Neural crest cell (in vitro differentiated cells): ENCODE data around the gene PPP2R2D. TPM values are rescaled to one million over a fixed set of nuclear protein-coding genes. Genes with fewer than 3 reads are reported as not detected.

Experiments
- DNase-seq: peaks from one replicate; pipeline ENCODE4 v3.0.0; 2021; ENCODE audit warnings: low read depth, mixed read lengths, low spot score
- H3K27ac Mint-ChIP-seq: one replicate; pipeline ENCODE4 v1.8.0; 2021; ENCODE audit warnings: mild to moderate bottlenecking, mixed read lengths; ENCODE audit not compliant: unreplicated experiment
- H3K27me3 Mint-ChIP-seq: 2 replicates; pipeline ENCODE4 v1.8.0; 2021; ENCODE audit warnings: low read depth, mild to moderate bottlenecking, mixed read lengths
- H3K36me3 Mint-ChIP-seq: 2 replicates; pipeline ENCODE4 v1.8.0; 2021; ENCODE audit warnings: low read depth, mild to moderate bottlenecking, mixed read lengths
- H3K4me1 Mint-ChIP-seq: 2 replicates; pipeline ENCODE4 v1.8.0; 2021; ENCODE audit warnings: mixed read lengths
- H3K4me3 Mint-ChIP-seq: one replicate; pipeline ENCODE4 v1.8.0; 2021; ENCODE audit warnings: mild to moderate bottlenecking, mixed read lengths
- H3K9me3 Mint-ChIP-seq: 2 replicates; pipeline ENCODE4 v1.8.0; 2021; ENCODE audit warnings: mixed read lengths
- total RNA-seq: library from RNA; stranded (reverse); gene quantifications from 2 replicates; pipeline ENCODE4 v1.2.1, GENCODE V29; 2021
- TF ChIP-seq, protein P1 (sequence below): fragments of 200-600 bp; sonication (generic); conservative IDR thresholded peaks from 2 replicates; pipeline ENCODE4 v1.5.0; 2021; ENCODE audit warnings: antibody characterized with exemption, mild to moderate bottlenecking

The PPP2R2D gene
- total RNA-seq, 1 donor from 2014 or later, result 39.3 TPM

DNA sequence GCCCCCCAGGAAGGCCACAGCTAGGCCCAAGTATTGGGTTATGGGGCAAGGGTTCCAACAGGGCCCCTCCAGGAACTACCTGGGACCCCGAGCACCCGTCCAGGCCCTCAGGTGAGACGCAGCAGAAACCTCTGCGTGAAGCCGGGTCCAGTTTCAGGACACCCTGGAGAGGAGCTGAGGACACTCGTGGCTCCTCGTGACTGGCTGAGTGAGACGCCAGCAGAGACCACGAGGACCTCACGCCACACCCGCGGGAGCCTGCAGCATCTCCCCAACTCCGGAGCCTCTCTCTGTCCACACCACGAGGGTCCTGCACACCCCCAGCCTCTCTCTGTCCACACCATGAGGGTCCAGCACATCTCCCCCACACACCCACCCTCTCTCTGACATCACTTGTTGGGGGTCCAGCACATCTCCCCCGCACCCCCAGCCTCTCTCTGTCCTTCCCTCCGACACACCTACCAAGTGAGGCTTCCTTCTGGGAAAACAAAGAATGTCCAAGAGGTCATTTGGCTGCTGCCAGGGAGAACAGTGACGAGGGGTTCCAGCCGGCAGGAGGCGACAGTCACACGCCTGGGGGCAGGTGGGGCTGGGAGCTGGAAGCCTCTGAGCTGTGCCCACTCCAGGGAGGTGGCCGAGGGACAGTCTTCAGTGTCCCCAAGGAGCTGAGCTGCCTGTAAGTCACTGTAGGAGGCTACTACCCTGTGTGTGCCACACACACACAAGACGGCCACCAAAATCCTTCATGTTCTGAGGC, 46.1 kb upstream of the PPP2R2D start:
- no peaks in the 10 kb centered on the region for H3K36me3 Mint-ChIP-seq
- H3K9me3 Mint-ChIP-seq, result peaks cover 6% of the 10 kb centered on the region
- H3K27me3 Mint-ChIP-seq, result peaks cover 15% of the 10 kb centered on the region
- H3K27ac Mint-ChIP-seq, result no peak overlapping the region
- TF ChIP-seq, protein P1, sequence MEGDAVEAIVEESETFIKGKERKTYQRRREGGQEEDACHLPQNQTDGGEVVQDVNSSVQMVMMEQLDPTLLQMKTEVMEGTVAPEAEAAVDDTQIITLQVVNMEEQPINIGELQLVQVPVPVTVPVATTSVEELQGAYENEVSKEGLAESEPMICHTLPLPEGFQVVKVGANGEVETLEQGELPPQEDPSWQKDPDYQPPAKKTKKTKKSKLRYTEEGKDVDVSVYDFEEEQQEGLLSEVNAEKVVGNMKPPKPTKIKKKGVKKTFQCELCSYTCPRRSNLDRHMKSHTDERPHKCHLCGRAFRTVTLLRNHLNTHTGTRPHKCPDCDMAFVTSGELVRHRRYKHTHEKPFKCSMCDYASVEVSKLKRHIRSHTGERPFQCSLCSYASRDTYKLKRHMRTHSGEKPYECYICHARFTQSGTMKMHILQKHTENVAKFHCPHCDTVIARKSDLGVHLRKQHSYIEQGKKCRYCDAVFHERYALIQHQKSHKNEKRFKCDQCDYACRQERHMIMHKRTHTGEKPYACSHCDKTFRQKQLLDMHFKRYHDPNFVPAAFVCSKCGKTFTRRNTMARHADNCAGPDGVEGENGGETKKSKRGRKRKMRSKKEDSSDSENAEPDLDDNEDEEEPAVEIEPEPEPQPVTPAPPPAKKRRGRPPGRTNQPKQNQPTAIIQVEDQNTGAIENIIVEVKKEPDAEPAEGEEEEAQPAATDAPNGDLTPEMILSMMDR, result no peak
- peaks cover 4% of the 10 kb centered on the region for H3K4me1 Mint-ChIP-seq
- H3K4me3 Mint-ChIP-seq, result no peak overlapping the region
- no peak for DNase-seq

DNA sequence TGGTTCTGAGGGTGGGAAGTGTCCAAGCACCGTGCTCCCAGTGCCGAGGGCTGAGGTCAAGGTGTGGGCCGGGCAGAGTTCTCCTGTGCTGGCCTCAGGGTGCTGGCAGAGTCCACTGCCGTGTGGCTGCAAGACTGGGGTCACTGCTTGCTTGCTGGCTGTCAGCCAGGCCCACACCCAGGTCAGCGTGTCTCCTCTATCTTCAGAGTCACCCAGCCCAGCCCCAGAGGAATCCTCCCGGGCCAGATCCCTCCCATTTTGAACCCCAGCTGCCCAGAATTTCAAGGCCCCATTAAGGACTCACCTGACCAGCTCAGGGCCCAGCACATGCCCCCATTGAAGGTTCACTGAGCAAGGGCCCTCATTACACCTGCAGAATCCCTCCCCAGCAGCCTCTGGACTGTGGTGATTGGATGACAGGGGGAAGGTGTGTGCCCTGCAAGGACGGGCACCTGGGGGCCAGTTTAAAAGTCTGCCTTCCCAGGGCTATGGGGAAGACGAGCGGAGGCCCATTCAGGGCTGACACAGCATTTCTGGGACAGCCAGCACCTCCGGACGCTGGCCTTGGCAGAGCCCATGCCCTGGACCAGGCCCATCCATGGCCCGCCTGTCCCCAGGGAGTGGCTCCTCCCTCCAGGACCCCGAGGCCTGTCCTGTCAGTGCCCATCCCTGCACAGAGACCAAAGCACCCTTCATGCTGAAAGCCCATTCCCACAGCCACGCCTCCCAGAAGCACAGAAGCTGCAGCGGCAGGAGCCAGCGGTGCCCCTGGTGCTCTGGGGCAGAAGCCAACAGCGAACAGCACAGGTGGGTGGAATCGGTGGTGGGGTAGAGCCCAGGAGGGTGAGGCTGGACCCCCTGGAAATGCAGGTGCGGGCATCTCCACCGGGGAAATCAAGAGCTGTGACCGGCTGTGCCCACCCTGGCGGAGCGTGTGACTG, 45.1 kb upstream of the PPP2R2D start:
- Mint-ChIP-seq H3K27me3 (peaks cover 22% of the 10 kb centered on the region), H3K27ac (no peak overlapping the region), H3K9me3 (peaks cover 4% of the 10 kb centered on the region), H3K4me1 (peaks cover 4% of the 10 kb centered on the region), H3K4me3 (no peak overlapping the region), H3K36me3 (no peaks in the 10 kb centered on the region)
- TF ChIP-seq, protein P1, result no peak
- no peak for DNase-seq

DNA sequence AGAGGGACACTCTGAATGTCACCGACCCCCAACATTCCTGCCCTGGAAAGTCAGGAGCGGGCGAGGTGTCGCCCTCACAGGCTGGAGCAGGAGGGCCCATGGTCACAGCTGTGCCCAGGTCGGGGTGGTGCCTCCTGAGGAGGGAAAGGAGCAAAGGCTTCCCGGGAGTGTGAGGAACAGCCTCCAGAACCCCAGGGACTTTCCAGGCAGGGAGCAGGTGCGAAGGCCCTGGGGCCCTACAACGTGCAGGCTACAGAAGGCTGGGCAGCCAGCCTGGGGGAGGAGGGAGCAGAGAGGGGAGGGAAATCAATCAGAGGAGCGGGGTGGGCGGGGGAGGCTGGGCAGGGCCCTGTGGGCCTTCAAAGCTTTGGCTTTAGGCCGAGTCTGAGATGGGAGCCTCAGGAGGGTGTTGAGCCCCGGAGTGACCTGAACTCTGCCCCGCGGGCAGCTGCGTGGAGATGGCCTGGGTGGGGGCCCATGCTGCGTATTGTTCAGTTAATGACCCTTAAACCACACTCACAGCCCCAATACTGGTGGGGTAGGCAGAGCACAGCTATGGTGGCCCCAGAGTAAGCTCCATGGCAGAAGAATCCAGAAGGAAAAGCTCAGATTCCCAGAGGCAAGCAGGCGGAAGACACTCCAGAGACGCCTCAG, 44.2 kb upstream of the PPP2R2D start:
- TF ChIP-seq, protein P1, result no peak
- DNase-seq, result no peak
- Mint-ChIP-seq H3K27ac (no peak overlapping the region), H3K4me3 (no peak overlapping the region), H3K27me3 (peaks cover 18% of the 10 kb centered on the region), H3K4me1 (no peaks in the 10 kb centered on the region), H3K9me3 (no peaks in the 10 kb centered on the region), H3K36me3 (no peaks in the 10 kb centered on the region)

DNA sequence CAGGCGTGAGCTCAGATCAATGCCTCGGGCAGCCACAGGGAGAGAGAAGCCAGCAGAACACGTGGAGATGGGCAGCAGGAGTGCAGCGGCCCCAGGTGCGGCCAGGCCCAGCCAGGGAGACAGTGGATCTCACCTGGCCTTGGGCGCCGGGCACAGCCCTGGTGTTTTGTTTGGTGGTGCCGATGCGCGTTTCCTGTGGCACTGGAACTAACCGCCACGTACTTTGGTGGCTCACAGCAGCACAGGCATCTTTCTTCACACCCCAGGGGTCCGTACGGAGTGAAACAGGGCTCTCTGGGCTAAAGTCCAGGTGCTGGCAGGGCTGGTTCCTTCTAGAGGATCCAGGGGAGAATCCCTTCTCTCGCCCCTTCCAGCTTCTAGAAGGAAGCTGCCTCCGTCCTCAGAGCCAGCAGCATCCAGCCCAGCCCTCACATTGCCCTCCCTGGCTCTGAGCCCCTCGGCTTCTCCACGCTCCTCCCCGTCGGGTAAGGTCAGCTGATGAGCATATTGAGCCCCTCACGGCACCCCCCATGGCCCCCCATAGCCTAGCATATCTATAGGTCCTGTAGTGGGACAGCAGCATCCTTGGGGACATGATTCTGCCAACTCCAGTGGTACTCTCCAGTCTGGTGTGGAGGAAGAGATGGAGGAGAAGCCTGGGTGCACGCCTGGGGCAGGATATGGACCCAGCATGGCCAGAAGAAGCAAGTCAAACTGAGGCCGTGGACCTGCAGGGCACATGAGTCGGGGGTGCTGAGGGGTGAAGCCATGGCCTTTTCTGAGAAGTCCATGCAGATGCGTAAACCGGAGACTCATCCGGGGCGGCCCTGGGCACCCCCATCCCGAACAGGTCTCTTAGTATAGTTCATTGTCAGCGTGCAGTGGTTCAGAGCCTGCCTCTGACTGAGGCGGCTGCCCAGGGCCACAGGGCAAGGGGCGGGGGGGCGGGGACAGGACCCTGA, 43.4 kb upstream of the PPP2R2D start:
- Mint-ChIP-seq H3K4me3 (no peak overlapping the region), H3K9me3 (peaks cover under 1% of the 10 kb centered on the region), H3K27me3 (peaks cover 13% of the 10 kb centered on the region), H3K27ac (no peak overlapping the region), H3K36me3 (no peaks in the 10 kb centered on the region), H3K4me1 (no peaks in the 10 kb centered on the region)
- no peak for DNase-seq
- TF ChIP-seq, protein P1, result no peak
